ENCODE measurements around the gene CYREN.

CYREN gene

DNA sequence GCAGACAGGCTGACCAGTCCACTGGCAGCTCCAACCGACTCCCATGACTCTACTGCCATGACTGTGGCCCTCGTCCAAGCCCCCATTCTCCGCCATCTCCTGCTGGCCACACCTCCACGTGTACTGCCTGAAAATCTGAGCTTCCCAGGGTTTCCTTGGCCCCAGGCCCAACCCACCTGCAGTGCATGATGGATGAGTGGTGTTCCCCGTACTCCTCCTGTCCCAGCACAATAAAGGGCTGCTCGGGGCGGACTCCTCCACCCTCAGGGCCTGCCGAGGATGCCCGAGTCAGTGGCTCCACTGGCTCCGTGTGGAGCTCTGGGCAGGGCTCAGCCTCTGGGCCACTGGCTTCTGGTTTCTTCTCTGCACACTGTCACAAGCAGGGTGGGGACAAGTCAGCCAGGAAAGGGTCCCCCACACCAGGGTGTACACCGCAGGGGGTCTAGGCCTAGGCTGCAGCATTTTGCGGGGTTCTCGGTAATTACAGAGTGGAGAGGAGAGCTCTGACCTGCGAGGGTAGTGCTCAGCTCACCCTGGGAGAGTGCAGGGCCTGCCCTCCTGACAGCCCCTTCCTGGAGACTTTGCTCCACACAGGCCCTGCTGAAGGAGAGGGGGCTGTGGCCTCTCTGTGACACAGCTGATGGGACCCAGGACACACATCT lies 25.6 kb upstream of the CYREN start:
- no peak for DNase-seq

DNA sequence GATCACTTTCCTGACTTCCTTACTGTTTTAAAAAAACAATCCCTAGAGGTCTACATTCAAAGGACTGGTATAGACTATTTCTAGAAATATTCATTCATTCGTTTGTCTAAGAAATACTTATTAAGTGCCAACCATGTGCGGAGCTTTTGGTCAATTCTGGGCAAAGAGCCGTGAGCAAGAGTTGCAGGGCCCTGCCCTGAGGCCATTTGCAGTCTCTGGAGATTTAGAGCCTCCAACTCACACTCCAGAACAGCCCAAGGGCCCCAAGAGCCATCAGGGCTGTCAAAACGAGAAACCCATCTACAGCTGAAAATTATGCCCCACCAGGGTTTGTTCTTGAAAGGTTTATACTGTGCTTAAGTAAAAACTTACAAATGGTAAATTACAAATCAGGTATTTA lies 24.6 kb upstream of the CYREN start:
- DNase-seq, result no peak

DNA sequence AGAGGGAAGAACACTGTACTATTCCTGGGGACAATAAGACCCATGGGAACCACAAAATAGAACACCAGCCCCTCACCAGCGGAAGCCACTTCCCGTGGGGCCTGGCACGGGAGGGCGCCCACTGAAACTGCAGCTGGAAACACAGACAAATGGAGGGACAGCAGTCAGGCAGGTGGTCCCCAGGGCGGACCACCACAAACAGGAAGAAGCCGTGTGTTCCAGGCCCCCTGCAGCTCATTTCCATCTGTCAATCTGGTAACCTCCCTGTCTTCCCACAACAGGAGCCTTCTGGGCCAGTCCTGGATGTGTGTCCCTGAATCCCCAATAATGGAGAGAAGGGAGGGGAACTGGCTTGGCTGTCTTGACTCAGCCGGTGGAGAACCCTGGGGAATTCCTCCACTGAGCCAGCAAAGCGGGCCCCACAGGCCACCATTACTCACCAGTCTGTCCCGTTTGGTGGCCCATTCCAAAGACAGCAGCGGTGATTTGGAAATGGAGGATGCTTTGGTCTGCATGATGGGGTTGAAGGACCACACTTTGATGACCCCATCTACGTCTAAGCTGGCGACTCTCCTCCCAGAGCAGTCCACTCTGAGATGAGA lies 24.1 kb upstream of the CYREN start:
- DNase-seq, result no peak

DNA sequence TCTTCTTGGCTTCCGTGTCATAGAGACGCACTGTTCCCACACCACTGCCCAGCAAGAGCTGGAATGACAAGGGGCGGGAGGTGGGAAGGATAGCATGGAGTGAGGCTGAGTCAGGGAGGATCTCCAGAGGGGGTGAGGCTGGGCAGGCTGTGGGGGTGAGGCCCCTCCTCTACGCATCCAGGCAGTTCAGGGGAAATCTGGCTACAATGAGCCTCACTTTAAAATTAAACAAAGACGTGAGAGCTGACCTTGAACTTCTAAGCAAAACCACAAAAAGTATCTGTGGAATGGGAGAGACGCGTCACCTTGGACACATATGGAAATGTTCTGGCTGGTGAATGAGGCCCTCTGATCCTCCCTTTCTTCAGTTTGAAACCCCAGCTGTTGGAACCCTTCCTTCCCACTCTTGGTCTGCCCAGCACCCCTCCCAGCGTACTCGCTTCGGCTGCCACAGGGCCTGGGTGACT lies 23.1 kb upstream of the CYREN start:
- no peak for DNase-seq

DNA sequence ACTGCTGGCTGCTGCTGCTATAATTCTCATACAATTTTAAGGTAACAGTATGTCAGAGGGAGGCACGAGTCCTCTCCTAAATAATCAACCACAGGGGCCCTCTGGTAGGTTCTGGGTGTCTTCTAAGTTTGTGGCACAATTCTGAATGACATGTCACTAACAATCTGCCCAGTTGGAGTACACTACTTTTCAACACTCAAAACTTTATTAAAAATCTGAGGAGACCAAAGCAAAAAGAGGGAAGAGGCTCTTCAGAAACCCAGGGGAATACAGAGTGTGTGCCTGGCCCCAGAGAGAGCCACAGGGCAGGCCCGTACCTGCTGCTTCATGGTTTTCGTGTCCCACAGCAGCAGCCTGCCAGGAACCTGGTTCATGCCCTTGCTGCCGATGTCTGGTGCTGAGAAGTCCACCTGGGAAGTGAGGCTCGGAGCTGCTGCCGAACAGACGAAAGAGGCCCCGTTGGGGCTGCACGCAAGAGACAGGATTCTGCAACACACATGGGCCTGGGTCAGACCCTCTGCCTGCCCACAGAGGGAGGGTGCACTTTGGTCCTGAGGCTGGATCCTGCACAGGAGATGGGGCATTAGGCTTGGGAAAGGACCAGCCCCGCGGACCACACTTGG lies 22.5 kb upstream of the CYREN start:
- no peak for DNase-seq

DNA sequence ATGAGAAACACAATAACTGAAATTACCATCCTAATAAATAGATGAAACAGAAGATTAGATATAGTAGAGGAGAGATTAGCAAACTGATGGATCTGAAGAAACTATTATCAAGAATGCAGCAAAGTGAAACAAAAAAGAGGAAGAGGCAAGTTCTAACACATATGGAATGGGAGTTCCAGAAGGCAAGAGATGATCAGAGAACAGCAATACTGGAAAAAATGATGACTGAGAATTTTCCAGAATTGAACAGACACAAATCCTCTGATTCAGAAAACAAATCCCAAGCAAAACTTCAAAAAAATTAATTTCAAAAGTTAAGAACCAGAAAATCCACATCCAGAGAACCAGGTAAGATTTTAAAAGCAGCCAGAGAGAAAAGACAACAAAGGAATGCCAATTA lies 20.2 kb upstream of the CYREN start:
- no peak for DNase-seq

DNA sequence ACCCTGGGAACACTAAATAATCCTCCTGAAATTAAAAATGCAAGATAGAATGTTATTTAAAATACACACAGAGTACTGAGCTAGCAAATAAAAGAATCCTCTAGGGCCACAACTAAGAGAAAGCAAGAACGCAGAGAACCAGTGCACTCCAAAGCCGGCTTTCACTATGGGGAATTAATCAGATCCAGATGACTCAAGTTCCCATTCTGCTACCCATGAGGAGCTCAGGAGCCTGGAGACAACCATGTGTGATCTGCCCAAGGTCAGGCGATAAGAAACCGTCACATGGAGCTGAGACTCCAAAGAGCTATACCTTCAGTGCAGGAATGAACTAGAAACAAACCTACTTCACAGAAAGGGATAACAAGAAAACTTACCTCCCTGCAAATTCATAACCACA lies 19.5 kb upstream of the CYREN start:
- DNase-seq, result no peak

DNA sequence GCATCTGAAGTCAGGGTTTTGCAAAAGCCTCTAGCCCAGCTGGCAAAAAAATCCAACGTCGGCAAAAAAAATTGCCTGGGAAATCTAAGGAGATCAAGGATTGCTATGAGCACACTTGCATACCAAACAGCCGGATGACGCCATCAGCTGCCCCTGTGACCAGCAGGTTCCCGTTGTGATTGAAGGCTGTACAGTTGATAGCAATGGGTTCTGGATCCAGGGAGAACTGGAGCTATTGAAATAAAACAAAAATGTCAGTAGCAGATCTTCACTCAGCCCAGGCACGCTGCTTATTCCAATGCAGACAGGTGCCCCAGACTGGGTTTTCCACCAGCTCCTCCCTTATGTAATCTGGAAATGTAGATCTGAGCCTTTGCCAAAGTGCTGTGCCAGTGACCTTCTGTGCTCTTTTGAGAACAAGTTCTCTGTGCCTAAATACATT lies 18.7 kb upstream of the CYREN start:
- no peak for DNase-seq

DNA sequence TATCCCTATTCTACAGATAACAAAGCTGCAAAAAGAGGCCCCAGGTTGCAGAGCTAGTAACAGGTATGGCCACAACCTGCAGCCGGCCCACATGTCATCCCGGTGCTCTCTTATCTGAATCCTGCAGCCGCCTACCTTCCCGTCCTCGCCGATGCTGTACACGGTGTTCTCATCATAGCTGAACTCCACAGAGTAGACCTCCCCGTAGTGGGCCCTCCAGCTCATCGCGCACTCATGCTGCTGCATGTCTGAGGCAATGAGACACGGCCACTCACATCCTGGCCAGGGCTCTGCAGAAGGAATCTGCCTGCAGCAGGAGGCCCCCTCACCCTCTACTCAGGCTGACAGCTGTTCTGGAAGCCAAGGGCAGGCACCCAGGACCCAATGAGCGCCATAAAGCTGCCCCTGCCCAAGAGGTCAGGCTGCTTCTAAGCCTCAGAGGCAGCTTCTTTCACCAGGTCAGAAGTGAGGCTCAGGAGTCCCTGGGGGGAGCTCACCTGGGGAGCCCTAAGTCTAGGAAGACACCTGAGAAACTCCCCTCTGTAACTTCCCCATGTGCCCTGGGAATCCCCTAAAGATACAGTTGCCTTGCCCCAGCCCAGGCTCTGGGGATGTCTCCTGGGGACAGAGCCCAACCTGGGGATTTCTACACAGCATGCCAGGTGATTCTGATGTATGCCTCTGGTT lies 17.9 kb upstream of the CYREN start:
- DNase-seq, result no peak

DNA sequence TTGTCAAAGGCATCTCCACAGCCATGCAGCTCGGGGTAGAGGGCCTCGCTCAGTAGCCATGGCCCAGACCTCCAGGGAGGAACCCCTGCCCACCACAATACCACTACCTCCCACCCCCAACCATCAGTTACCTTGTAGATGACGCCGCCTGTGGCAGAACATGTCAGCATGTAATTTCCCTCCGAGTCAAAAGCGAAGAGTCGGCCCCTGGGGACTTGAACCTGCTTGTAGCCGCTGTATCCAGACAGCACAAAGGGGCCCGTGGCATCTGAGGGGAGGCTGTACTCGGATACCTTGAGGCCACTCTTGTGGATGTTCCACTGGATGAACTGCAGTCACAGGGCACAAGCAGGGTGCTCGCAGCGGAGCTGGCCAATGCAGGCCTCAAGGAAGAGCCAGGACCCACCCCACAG lies 16.3 kb upstream of the CYREN start:
- DNase-seq, result no peak

DNA sequence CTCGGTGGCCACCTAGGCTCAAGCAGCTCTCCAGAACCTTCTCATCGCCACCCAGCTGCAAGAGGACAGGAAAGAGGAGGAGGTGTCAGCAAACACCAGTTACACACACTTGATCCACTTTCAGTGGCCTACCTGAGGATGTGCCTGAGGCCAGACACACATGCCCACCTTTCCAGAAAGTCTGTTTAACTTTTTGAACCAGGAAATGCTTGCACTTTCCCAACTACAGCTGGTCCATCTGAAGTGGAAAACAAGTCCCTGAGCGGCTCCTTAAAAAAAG lies 15.7 kb upstream of the CYREN start:
- no peak for DNase-seq

DNA sequence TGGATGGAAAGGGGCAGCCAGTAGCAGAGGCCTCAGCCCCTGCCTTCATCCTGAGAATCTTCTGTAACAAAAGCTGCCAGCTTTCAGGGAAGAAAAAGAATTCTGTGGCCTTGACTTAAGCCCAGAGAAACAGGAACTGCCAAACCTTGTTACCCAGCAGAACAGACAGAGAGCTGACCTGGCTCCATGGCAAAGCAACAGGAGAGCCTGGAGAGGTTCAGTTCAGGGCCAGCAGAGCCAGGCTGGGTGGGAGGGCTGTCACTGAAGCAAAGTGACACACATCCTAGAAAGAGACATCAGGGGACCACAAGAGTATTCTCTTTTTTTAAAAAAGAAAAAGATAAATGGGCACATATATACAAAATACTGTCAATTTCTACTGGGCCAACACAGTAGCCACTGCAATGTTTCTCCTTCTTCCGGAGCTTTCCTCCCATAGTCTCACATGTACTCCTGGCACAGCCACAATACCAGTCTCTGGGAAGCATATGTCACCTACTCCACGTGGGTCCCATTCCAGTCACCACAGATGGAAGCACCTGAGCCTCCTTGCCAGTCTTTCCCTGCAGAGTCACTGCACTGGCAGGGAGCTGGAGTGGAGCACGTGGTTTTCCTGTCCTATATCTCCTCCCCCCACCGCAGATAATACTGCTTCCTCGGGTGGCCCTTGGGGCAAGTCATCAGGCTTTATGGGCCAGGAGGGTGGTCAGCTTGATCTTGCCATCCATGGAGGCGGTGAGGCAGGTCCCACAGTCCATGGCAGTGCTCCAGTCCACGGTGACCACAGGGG lies 15.2 kb upstream of the CYREN start:
- no peak for DNase-seq

DNA sequence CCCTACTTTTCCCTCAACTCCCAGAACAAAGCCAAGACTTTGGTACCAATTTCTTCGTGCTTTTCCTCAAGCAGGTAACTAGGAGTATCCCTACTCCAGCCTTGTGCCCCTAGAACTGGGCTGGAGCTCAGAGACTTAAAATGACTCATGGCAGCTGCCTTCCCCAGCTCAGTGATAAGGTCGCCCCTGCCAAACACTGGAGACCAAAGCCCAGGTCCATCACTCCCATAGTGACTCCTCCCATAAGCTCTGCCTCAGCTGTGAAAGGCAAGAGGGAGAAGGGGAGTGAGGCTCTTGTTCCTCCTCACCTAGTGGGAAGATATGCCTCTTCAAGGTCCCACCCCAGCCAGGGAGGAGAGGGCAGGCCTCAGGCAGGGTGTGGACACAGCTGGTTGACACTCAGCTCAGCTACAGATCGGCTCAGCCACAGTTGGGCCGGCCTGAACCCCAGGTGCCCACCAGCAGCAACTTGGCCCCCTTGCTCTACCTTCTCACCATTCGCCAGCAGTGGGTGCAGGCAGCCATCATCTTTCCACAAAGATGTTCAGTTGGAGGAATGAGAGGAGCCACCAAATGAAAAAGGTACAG lies 13.8 kb upstream of the CYREN start:
- DNase-seq, result no peak

DNA sequence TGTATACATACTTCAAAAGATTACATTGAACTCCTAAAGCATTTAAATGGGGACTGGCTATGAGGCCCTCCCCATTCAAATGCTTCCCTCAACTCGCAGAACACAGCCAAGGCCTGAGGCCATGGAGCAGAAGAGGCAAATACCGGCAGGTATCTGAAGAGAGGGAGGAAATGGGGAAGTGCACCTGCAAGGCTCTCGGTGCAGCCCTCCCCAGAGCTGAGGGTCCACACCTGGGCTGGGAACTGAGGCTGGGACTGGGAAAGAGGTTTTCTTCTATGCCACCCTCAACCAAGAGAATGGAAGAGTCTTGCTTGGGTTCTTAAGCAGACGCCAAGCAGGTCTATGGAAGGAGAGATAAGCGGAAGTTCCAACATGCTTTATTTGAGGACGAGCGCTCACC lies 13.0 kb upstream of the CYREN start:
- no peak for DNase-seq

DNA sequence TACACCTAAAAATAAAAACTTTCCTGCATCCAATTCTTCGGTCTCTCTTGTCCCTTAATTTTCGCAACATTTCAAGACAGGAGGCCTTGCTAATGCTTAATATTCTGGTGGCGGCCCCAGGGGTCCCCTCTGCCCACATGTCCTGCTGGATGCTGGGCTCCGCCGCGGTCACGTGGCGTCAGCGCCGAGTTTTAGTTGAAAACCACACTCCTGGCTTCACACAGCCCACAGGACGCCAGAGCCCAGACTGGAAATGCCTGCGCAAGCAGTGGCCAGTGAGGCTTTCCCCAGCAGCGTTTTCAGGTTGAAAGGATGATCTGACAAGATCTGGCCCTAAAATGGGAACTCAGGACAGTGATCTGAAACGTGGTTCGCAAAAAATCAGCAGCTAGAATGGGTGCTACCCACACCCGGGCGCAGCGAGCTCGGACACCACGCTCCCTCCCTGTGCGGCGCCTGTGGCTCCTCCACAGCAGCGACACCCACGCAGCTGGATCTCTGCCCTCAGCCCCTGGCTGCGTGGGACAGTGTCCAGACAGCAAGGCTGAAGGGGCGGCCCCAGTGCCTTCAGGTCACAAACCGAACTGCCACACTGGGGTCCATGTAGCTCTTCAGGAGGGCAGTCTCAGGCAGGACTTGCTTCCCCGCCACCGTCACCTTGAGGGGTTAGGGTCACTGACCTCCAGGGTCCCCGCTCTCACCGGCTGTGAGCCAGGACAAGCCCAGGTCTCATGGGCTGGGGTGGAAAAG lies 11.6 kb upstream of the CYREN start:
- no peak for DNase-seq

DNA sequence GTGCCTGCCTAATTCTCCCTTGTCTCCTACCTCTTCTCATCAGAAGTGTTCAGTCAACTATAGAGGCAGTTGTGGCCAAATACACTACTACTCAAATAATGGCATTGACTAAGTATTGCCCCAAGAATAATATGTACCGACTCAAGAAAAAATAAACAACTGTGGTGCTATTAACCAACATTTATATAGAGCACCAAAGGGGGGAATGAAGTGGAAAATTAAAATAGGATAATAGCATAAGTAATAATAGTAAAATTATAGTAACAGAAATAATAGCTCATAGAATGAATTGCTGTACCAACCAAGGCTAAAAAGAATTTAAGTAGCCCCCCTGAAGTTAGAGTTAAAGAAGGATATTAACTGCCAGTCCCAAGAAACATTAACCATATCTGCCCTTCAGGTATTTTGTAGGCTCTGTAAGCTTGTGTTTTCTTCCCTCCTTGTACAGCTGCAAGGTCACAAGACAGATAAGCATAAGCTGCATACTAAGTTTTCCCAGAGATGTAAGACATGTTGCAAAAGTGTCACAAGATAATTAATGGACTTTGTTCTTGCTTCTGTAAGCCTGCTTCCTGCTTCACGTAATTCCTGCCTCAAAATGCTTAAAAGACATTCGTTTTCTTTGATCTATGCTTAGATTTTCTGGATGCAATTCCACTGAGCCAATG lies 10.9 kb upstream of the CYREN start:
- no peak for DNase-seq

DNA sequence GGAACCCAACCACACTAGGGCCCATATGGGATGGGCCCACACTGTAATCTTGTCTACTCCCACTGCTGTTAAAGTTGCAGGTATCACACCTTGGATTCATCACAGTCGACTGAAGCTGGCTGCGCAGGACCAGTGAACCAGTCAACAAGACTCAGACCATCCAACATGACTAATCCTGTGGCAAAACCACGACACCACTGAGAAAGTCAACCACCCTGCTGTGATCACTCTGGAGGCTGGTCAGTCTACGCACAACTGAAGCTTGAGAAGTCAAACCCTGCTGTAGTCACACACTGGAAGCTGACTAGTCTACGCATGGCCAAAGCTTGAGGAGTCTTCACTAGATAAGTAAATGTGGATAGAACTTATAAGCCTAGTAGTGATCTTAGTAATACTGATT lies 9.6 kb upstream of the CYREN start:
- DNase-seq, result no peak

DNA sequence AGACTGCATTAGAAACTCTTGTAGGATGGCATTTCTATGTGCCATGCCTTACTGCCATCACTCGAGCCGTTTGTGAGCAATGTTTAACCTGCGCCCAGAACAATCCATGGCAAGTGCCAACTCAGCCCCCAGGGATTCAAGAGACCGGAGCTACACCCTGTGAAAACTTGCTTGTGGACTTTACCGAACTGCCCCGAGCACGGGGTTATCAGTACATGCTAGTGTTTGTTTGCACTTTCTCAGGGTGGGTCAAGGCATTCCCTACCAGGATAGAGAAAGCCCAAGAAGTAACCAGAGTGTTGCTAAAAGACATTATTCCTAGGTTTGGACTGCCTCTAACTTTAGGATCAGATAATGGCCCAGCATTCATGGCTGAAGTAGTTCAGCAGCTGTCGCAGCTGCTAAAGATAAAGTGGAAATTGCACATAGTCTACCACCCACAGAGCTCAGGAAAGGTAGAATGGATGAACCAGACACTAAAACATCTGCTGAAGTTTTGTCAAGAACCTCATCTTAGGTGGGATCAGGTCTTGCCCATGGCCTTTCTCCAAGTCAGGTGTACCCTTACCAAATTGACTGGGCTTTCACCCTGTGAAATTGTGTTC lies 8.9 kb upstream of the CYREN start:
- DNase-seq, result no peak

DNA sequence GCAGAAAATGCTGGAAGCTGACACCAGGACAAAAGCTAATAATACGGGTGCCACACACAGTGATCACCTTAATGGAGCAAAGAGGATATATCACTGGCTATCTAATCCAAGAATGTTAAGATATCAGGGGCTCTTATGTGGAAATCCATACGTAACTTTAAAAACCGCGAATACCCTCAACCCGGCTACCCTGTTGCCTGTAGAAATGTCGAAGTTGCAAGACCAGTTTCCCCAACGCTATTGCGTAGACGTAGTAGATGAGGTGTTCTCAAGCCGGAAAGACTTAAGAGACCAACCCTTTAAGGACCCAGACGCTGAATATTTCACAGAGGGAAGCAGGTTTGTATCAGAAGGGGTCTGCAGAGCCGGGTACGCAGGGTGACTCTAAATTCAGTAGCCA lies 7.9 kb upstream of the CYREN start:
- no peak for DNase-seq

DNA sequence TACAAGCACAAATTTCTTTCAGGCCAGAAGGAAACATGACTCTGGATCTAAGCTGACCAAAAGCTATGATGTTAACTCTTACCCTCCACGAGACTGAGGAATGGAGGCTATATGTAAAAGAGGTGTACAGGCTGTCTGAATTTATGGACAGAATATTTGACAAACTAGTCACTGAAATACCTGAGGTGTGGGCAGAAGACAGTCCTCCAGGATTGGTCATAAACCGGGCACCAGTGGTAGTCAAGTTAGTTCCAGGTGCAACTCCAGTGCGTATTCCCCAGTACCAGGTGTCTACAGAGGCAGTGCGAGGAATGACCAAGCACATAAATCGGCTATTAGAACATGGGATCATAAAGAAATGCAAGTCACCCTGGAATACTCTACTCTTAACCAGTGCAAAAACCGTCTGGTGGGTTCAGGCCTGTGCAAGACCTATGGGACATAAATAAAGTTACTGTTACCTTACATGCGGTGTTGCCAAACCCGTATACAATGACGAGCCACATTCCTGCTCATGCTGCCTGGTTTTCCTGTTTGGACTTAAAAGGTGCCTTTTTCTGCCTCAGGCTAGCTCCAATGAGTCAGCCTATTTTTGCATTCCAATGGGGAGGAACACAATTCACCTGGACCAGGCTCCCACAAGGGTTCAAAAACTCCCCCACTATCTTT lies 6.7 kb upstream of the CYREN start:
- DNase-seq, result no peak

DNA sequence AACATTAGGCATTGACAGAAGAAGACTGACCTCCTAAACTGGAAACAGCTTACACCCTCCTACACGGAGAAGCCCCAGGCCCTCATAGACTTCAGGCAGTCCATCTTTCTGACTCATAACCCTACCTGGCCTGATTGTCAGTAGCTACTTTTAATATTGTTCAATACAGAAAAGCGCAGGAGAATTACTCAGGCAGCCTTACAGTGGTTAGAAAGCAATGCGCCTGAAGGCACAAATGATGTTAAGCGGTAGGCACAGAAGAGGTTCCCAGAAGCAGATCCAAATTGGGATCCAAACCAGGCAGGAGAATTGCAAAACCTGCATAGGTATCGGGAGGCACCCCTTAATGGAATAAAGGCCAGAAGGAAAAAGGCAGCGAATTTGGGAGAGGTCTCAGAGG lies 5.4 kb upstream of the CYREN start:
- DNase-seq, result no peak

All from SW 1271 (cell line).